OCI-LY1 (cell line): Measurements from ENCODE around the gene APOA1.

Source experiments
- H2AFZ ChIP-seq: fragments of 200-600 bp; sonication (generic), shearing (Covaris generic); 2 replicates; pipeline ENCODE4 v1.6.0; 2014; ENCODE audit warnings: antibody characterized with exemption, mild to moderate bottlenecking, low read length
- H3F3A ChIP-seq: fragments of 200-600 bp; sonication (generic), shearing (Covaris generic); 2 replicates; pipeline ENCODE4 v1.6.0; 2014; ENCODE audit warnings: mild to moderate bottlenecking, antibody characterized with exemption, low read length, moderate library complexity; ENCODE audit not compliant: insufficient read depth
- H3K27ac ChIP-seq: fragments of 200-600 bp; sonication (generic); 2 replicates; pipeline ENCODE4 v1.5.1; 2014; ENCODE audit warnings: low read length, mixed run types, mild to moderate bottlenecking, low read depth; ENCODE audit not compliant: poor library complexity, severe bottlenecking
- H3K27me3 ChIP-seq: fragments of 200-600 bp; sonication (generic); 2 replicates; pipeline ENCODE4 v1.6.0; 2014; ENCODE audit warnings: antibody characterized with exemption, mild to moderate bottlenecking, low read length, moderate library complexity; ENCODE audit not compliant: insufficient read depth
- H3K36me3 ChIP-seq: fragments of 200-600 bp; sonication (generic); 2 replicates; pipeline ENCODE4 v1.6.1; 2014; ENCODE audit warnings: mild to moderate bottlenecking, antibody characterized with exemption, low read length, moderate library complexity, mixed read lengths; ENCODE audit not compliant: insufficient read depth
- H3K4me1 ChIP-seq: fragments of 200-600 bp; sonication (generic); 2 replicates; pipeline ENCODE4 v1.5.1; 2014; ENCODE audit warnings: mild to moderate bottlenecking, low read length, moderate library complexity; ENCODE audit not compliant: insufficient read depth, severe bottlenecking
- H3K4me2 ChIP-seq: fragments of 200-600 bp; sonication (generic), shearing (Covaris generic); 2 replicates; pipeline ENCODE4 v1.6.1; 2014; ENCODE audit warnings: low read length
- H3K4me3 ChIP-seq: fragments of 200-600 bp; sonication (generic); 2 replicates; pipeline ENCODE4 v1.5.1; 2014; ENCODE audit warnings: low read length, low read depth, mild to moderate bottlenecking, mixed read lengths; ENCODE audit not compliant: poor library complexity, severe bottlenecking
- H3K79me2 ChIP-seq: fragments of 200-600 bp; shearing (Covaris generic); 2 replicates; pipeline ENCODE4 v1.6.1; 2016; ENCODE audit warnings: mixed run types, low read length, mixed read lengths; ENCODE audit not compliant: insufficient read depth
- H3K9ac ChIP-seq: fragments of 200-600 bp; sonication (generic), shearing (Covaris generic); 2 replicates; pipeline ENCODE4 v1.6.1; 2014; ENCODE audit warnings: mild to moderate bottlenecking, low read length, mixed read lengths
- H3K9me2 ChIP-seq: fragments of 200-600 bp; sonication (generic), shearing (Covaris generic); 2 replicates; pipeline ENCODE4 v1.6.1; 2014; ENCODE audit warnings: low read depth, mild to moderate bottlenecking, low read length, mixed read lengths
- H3K9me3 ChIP-seq: fragments of 200-600 bp; shearing (Covaris generic); 2 replicates; pipeline ENCODE4 v1.6.1; 2014; ENCODE audit warnings: low read length, mixed read lengths
- H4K20me1 ChIP-seq: fragments of 200-600 bp; sonication (generic), shearing (Covaris generic); 2 replicates; pipeline ENCODE4 v1.6.0; 2016; ENCODE audit warnings: mild to moderate bottlenecking, low read length; ENCODE audit not compliant: insufficient read depth
- CTCF ChIP-seq: fragments of 200-600 bp; sonication (generic), shearing (Covaris generic); IDR thresholded peaks from 2 replicates; pipeline ENCODE4 v1.5.1; 2017; ENCODE audit warnings: mild to moderate bottlenecking, antibody characterized with exemption, low read length, moderate library complexity, mixed read lengths
- EZH2 ChIP-seq: fragments of 200-600 bp; sonication (generic), shearing (Covaris generic); IDR thresholded peaks from 2 replicates; pipeline ENCODE4 v1.8.0; 2017; ENCODE audit warnings: borderline replicate concordance, mixed run types, mild to moderate bottlenecking, antibody characterized with exemption, low read length, moderate library complexity, mixed read lengths

Gene APOA1

DNA sequence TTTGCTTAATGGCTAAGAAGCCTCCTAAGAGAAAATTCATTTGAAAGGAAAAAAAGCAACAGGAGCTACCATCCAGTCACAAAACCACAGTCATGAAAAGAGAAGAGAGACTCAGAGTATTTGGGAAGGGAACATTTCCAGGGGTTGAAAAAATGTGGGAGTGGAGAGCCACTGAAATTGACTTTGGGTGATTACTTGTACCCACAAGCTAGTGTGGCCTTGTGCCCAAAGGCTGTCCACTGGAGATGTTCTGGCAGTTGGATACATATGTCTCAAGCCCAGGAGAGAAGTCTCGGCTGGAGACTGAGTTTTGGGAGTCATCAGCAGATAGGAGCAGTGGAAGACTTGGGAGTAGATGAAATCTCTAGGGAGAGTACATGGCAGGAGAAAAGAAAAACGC, 42.6 kb downstream of the APOA1 start:
- Histone ChIP-seq H3K27me3 (no peaks in the 10 kb centered on the region), H3K9ac (no peak overlapping the region), H3K4me2 (no peak overlapping the region), H2AFZ (no peak overlapping the region), H3K9me2 (no peaks in the 10 kb centered on the region), H4K20me1 (no peaks in the 10 kb centered on the region), H3K36me3 (no peaks in the 10 kb centered on the region), H3K4me3 (no peak overlapping the region), H3K27ac (no peak overlapping the region), H3K9me3 (no peaks in the 10 kb centered on the region), H3F3A (no peaks in the 10 kb centered on the region), H3K4me1 (peaks cover 11% of the 10 kb centered on the region), H3K79me2 (no peaks in the 10 kb centered on the region)
- TF ChIP-seq EZH2 (no peak), CTCF (no peak)

DNA sequence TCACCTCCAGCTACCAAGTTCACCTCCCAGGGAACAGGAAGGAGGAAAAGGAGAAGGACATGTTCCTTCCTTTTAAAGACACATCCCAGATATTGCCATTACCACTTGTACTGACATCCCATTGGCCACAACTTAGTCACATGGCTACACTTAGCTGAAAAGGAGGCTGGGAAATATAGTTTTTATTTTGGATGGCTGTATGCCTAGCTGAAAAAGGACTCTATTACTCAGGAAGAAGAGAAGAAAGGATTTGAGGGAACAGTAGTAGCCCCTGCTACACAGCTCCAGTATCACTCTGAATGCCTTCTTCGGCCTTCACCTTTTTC, 43.7 kb downstream of the APOA1 start:
- no peak overlapping the region for H3K4me2 ChIP-seq
- no peak overlapping the region for H3K9ac ChIP-seq
- H3K4me3 ChIP-seq = no peak overlapping the region
- no peaks in the 10 kb centered on the region for H3K9me3 ChIP-seq
- TF ChIP-seq EZH2 = no peak
- no peak for TF ChIP-seq CTCF
- H3K36me3 ChIP-seq = no peaks in the 10 kb centered on the region
- H3K4me1 ChIP-seq = peaks cover 11% of the 10 kb centered on the region
- H4K20me1 ChIP-seq = no peaks in the 10 kb centered on the region
- no peaks in the 10 kb centered on the region for H3K9me2 ChIP-seq
- no peaks in the 10 kb centered on the region for H3F3A ChIP-seq
- no peak overlapping the region for H3K27ac ChIP-seq
- H3K27me3 ChIP-seq = no peaks in the 10 kb centered on the region
- H3K79me2 ChIP-seq = no peaks in the 10 kb centered on the region
- H2AFZ ChIP-seq = no peak overlapping the region

DNA sequence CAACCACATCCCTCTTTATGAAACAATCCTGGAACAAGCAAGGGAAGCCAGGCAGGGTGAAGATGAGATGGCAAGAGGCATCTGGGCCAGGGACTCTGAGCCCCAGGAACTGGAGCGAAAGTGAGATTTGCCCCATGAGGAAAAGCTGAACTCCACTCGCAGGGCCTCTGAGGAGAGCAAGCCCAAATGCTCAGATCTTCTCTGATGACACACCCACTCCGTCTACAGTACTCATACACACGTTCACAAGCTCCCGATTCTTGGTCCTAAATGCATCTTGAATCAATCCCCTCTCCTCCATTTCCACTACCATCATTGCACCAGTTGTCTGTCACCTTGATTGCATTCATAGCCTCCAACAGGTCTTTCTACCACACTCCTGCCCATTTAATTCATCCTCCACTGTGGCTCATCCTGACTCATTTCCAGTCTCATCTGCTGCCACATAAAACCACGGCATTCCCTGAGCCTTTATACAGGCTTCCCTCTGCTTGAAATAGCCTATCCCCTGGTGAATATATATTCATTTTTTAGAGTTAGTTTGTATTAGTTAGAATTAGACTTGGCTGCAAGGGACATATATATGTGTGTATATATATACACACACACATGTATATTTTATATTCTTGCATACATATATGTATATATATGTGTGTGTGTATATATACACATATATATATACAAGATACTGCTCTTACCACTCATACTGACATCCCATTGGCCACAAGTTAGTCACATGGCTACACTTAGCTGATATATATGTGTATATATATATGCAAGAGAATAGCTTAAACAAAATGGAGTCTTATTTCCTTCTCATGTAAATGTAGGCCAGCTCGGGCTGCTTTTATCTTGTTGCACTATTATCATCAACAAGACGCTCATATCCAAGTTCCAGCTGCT, 44.3 kb downstream of the APOA1 start:
- Histone ChIP-seq H3K36me3 (no peaks in the 10 kb centered on the region), H3K4me3 (no peak overlapping the region), H3K9me2 (no peaks in the 10 kb centered on the region), H3K79me2 (no peaks in the 10 kb centered on the region), H3K4me2 (no peak overlapping the region), H2AFZ (no peak overlapping the region), H3K27ac (no peak overlapping the region), H3K27me3 (no peaks in the 10 kb centered on the region), H3K9ac (no peak overlapping the region), H3F3A (no peaks in the 10 kb centered on the region), H3K4me1 (peaks cover 17% of the 10 kb centered on the region), H4K20me1 (no peaks in the 10 kb centered on the region), H3K9me3 (no peaks in the 10 kb centered on the region)
- no peak for TF ChIP-seq CTCF
- TF ChIP-seq EZH2 = no peak
